Activated T-cell treated with anti-CD3 and anti-CD28 coated beads, Interleukin-2, amount 50 U/mL, for 48 hours (primary cell): ENCODE measurements around the gene STPG1.

Experiments
- DNase-seq, 2 experiments: peaks; one replicate each; pipeline ENCODE4 v3.0.0-alpha.2; 2020

The STPG1 gene

DNA sequence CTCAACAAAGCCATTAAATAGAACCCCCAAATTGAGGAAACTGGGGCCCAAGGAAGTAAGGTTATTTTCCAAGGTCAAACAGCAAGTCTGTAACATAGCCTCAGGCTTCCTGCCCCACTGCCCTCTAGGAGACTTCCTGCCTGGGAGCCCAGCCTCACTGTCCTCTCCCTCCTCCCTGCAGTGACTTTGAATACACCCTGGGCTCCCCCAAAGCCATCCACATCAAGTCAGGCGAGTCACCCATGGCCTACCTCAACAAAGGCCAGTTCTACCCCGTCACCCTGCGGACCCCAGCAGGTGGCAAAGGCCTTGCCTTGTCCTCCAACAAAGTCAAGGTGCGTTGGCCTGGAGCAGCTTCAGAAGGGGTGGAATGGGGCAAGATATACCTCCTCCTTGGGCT lies 76.1 kb downstream of the STPG1 start:
- no peak for DNase-seq

DNA sequence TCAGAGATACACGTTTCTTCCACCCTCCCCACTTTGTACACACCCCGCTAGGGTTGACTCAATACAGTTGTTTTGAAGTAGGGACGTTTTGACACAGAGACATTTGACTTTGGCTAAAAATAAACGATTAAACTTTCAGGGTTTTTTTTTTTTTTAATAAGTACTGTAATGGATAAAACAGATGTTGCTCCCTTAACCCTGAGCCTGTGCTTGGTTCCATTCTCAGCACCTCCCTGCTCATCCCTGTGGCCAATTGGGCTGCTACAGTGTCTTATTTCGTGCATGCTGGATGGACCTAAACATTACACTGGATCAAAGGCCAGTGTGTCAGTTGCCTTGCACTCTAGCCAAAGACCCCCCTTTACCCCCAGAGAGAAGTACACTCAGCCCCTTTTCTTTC lies 77.5 kb downstream of the STPG1 start:
- no peak for DNase-seq

- DNase-seq, result no peak
Measured at GRCh38 chr1:24331961-24332673, 81.5 kb downstream of the STPG1 start.

DNA sequence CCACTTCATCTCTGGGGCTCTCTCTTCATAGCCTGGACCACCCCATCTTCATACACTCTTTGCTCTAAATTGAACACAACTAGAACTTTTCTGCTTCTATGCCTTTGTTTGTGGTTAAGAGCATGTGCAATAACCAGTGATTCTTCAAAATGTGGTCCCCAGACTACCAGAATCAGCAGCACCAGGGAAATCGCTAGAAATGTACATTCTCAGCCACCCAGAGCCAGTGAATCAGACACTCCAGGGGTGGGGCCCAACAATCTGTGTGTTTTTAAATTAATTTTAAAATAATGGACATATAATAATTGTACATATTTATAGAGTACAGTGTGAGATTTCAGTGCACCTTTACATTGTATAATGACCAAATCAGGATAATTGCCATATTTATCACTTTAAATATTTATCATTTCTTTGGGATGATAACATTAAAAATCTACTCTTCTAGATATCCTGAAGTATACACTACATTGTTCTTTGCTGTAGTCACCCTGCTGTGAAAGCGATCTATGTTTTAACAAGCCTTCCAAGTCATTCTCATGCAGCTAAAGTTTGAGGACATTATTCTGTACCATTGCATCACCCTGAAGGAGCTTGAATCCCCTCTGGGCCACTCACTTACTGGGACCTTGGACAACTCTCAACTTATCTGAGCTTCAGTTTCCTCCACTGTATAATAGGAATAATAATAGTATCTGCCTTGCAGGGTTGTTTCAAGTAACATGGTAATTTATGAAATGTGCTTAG lies 83.6 kb downstream of the STPG1 start:
- DNase-seq, result no peak

DNA sequence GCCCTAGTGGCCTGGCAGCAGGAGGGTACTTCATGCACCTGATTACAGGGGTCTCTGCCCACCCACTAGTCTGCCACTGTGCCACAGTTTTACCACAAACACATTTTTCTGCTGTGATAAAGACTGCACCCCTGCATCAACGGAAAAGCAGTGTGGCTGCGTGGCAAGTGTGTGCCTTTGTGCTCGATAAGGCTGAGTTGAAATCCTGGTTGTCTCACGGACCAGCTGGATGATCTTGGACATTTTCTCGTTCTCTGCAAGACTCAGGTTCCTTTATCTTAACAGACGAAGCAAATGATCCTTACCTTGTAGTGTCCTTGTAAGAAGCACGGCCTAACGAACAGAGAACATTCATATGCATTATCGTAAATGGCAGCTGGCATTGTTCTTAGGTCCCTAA lies 84.3 kb downstream of the STPG1 start:
- no peak for DNase-seq

GRCh38 chr1:24327891-24328290 lies 85.7 kb downstream of the STPG1 start:
- DNase-seq, result no peak

DNA sequence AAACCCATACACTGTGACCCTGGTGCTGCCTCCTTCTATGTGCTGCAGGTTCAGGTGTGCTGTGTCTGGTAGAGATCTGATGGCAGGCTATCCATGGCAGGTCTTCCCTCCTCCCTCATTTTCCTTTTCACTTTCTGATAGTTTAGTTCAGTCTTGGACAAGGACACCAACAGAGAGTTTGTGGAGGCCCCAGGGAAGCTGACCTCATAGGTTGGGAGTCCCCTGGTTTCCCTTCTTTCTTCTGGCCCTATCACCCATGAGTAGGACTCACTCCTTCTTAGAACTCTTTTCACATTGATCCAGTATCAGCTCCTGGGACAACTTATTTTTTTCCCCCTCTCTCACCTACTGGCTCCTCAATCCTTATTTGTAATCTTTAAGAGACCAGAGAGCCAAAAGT lies 86.1 kb downstream of the STPG1 start:
- DNase-seq, result no peak

- DNase-seq, result no peak
Measured at GRCh38 chr1:24325587-24326449, 87.8 kb downstream of the STPG1 start.

- no peak for DNase-seq
Measured at GRCh38 chr1:24324903-24325302, 88.7 kb downstream of the STPG1 start.

DNA sequence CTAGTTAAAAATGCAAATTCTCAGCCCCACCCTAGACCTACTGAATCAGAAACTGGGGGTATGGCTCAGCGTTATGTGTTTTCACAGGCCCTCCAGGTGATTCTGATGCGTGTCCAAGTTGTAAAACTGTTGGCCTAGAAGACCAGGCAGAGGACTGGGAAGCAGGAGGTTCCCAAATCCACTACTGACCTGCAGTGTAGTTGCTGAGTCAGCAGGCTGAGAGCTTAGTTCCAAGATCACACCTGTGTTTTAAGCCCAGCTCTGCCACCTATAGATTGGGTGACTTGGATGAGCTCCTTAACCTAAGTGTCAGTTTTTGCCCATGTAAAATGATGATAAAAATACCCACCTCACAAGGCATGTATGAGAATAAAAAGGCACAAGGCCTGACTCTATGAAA lies 90.3 kb downstream of the STPG1 start:
- DNase-seq, result no peak

DNA sequence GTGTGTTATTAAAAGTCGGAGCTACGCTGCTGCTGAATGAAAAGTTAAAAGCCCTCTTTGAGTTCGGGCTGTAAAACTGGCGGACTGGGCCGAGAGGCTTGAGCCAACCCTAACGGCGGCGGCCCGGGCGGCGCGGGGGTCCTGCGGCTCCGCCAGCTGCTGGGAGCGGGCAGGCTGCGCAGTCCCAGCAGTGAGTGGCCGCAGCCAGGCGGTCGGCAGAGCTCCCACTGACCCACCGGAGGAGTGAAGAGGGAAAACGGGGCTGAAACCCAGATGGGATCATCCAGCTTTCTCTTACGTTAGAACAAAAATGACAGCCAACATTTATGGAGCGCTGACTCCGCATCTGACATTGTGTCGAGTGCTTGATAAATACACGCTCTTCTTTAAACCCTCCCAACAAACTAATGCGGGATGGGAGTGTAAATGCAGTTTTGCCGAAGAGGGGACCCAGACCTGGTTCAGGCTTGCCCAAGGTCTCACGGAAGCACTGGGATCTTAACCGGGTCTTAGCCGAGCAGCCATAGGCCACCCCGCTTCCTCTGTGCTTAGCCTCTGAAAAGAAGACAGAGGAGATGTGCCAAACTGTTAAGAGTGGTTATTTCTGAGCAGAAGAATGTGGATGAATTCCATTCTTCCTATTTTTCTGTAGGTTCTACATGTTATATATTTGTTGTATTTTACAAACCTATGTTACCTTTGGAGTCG lies 91.0 kb downstream of the STPG1 start:
- DNase-seq, result no peak

- DNase-seq, result peak; percentile 80 to 83
Measured at GRCh38 chr1:24321697-24322469, 91.7 kb downstream of the STPG1 start.

- no peak for DNase-seq
Measured at GRCh38 chr1:24321126-24321525, 92.5 kb downstream of the STPG1 start.

GRCh38 chr1:24319962-24320361 lies 93.6 kb downstream of the STPG1 start:
- DNase-seq, result no peak

- peak in 1 of 2 experiments; percentile 26 for DNase-seq
Measured at GRCh38 chr1:24319312-24319863, 94.2 kb downstream of the STPG1 start, which contains the start of gene GRHL3. Gene GRHL3 (plus strand): TSS chr1:24319357. CDS start chr1:24319552, 195 bp downstream.

DNA sequence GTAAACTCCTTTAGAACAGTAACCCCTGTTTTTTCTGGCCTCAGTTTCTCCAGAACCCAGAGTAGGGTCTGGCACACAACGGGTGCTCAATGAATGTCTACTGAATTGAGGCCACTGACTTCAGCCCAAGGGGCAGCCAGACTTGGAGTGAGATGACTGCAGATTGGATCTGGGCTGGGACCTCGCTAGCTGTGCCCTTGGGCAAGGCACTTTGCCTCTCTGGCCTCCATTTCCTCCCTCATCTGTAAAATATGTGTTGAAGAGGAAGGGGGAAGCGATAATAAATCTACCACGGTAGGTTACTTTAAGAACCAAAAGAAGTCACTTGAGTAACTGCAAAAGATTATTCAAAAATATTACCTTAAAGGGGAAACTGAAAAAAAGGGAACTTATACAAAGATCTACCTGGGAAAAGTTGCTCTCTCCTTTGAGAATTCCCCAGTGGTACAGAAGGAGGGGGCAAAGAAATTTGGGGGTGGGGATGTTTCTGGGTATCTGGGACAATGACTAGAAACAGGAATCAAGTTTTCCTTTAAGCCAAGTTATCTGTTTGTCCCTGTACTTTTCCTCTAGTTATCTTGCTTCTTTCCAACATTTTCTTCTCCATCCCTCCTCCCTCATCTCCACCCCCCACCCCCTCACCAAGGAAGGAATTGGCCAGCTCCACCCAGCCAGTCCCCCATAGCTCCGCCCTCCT lies 94.8 kb downstream of the STPG1 start:
- no peak for DNase-seq

DNA sequence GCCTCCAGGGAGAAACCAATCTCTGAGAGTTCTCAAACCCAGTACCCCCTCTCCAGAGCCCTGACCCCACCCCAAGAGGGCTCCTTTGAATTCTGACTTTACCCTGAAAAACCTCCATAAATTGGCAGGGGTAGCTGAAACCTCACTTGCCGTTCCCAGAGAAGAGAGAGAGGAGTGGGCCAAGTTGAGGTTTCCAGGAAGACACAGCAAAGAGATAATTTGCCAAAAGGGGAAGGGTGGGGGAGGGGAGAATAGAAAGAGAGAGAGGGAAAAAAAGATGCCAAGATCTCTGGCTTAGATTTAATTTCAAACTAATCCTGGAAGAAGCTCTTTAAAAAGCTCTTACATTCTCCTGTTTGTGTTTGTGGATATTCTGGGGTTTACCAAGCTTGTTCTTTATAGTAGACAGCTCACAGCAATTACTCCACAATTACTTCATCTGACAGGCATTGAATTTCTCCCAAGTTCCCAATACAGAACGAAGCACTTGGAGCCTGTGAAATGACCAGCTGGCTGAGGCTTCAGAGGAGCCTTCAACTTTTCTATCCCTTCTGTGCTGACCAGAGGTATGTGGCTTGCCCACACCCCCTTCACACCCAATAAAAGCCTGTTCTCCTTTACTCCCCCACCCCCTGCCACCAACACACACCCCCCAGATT lies 95.5 kb downstream of the STPG1 start:
- DNase-seq, result no peak

- no peak for DNase-seq
Measured at GRCh38 chr1:24317081-24317480, 96.5 kb downstream of the STPG1 start.

DNA sequence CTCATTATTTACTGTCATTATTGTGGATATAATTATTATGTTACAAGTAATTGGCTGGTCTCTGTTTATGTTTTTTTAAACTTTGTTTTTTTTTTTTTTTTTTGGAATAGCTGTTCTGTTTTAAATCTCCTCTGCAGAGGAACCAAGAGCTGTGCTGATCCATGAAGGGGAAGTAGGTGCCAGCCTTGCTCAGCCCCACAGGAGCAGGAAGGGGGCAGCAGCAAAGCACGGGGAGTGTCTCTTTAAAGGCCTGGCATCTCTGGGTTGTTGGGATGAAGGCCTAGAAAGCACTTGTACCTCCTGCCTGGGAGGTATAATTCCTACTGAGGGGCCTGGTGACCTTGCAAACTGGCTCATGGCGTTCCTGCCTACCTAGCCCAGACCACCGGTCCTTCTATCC lies 96.9 kb downstream of the STPG1 start:
- DNase-seq, result no peak

- no peak for DNase-seq
Measured at GRCh38 chr1:24315391-24315790, 98.2 kb downstream of the STPG1 start.
